B cell (primary cell): ENCODE data around the gene SEC16A. TPM values are rescaled to one million over a fixed set of nuclear protein-coding genes. Genes with fewer than 3 reads are reported as not detected.

Experiments used
- ATAC-seq: fragments of 200-7000 bp; cut with Tn5 transposase; one replicate; pipeline ENCODE4 v1.10.0; 2021; ENCODE audit warnings: low read depth, mild to moderate bottlenecking, moderate number of reproducible peaks, moderate library complexity
- CTCF ChIA-PET: fragments of 350-600 bp; sonication (Branson Sonifier 250); formaldehyde crosslinking; loops from one replicate; lab custom pipeline; 2021; ENCODE audit warnings: antibody characterized with exemption, inconsistent platforms; lab: Charles Lee
- POLR2A ChIA-PET: fragments of 350-600 bp; sonication (Branson Sonifier 250); formaldehyde crosslinking; loops from one replicate; lab custom pipeline; 2021; ENCODE audit warnings: antibody characterized with exemption; lab: Charles Lee
- DNase-seq: peaks from one replicate; pipeline ENCODE4 v3.0.0; 2013
- H2AFZ ChIP-seq: 2 replicates; pipeline ENCODE4 v1.6.1; 2012; ENCODE audit warnings: mild to moderate bottlenecking, low read depth, low read length; ENCODE audit not compliant: insufficient read depth, poor library complexity, severe bottlenecking
- H3K27ac ChIP-seq, 2 donors: 1 replicate in 1 of 2; 2 replicates in 1 of 2; pipeline ENCODE4 v1.5.1; 2012 to 2013; ENCODE audit warnings: low read length in 2 of 2, mild to moderate bottlenecking in 2 of 2, moderate library complexity in 1 of 2
- H3K27me3 ChIP-seq, 4 experiments: fragments of 200-600 bp in 1 of 4; sonication (generic) in 1 of 4; replicated peaks in 1 of 4; 1 replicate in 2 of 4; 2 replicates in 2 of 4; pipeline versions ENCODE4 v1.6.1 to v1.7.0; 2013 to 2016; ENCODE audit warnings: low read length in 3 of 4, mild to moderate bottlenecking in 2 of 4, mixed read lengths in 1 of 4, moderate library complexity in 1 of 4; ENCODE audit not compliant: insufficient read depth in 4 of 4, control insufficient read depth in 3 of 4; ENCODE audit errors: control extremely low read depth in 1 of 4
- H3K36me3 ChIP-seq, 2 experiments: replicated peaks in 1 of 2; 1 replicate in 1 of 2; 2 replicates in 1 of 2; pipeline versions ENCODE4 v1.6.1 to v1.7.1; 2013; ENCODE audit warnings: low read length in 1 of 2; ENCODE audit not compliant: insufficient read depth in 2 of 2, control insufficient read depth in 1 of 2; ENCODE audit errors: control extremely low read depth in 1 of 2, extremely low read depth in 1 of 2
- H3K4me1 ChIP-seq, 2 donors: fragments of 200-600 bp in 1 of 2; sonication (generic) in 1 of 2; 1 replicate in 1 of 2; 2 replicates in 1 of 2; pipeline versions ENCODE4 v1.5.1 to v1.6.1; 2013 to 2017; ENCODE audit warnings: low read length in 2 of 2; ENCODE audit not compliant: control insufficient read depth in 2 of 2, insufficient read depth in 2 of 2
- H3K4me2 ChIP-seq: replicated peaks from 2 replicates; pipeline ENCODE3; 2012; ENCODE audit warnings: mild to moderate bottlenecking, low read depth, low read length; ENCODE audit not compliant: poor library complexity, severe bottlenecking
- H3K4me3 ChIP-seq, 5 experiments: fragments of 200-600 bp in 1 of 5; sonication (generic) in 1 of 5; 1 replicate in 3 of 5; 2 replicates in 2 of 5; pipeline versions ENCODE4 v1.5.1 to v1.7.0; 2011 to 2016; ENCODE audit warnings: low read length in 4 of 5, mild to moderate bottlenecking in 4 of 5, low read depth in 2 of 5, control low read depth in 1 of 5, moderate library complexity in 1 of 5; ENCODE audit not compliant: insufficient read depth in 1 of 5; ENCODE audit errors: control extremely low read depth in 1 of 5, extremely low read depth in 1 of 5
- H3K79me2 ChIP-seq: fragments of 200-600 bp; sonication (generic); one replicate; pipeline ENCODE4 v1.6.0; 2016; ENCODE audit warnings: low read length; ENCODE audit not compliant: control insufficient read depth, insufficient read depth
- H3K9ac ChIP-seq: fragments of 200-600 bp; sonication (generic); 2 replicates; pipeline ENCODE4 v1.6.1; 2017; ENCODE audit warnings: mild to moderate bottlenecking, low read length, moderate library complexity
- H3K9me3 ChIP-seq, 3 donors: one replicate each; pipeline versions ENCODE4 v1.6.1 to v1.7.1; 2013; ENCODE audit warnings: low read length in 2 of 3; ENCODE audit not compliant: control insufficient read depth in 2 of 3, insufficient read depth in 1 of 3; ENCODE audit errors: control extremely low read depth in 1 of 3
- H4K20me1 ChIP-seq: 2 replicates; pipeline ENCODE4 v1.6.0; 2012; ENCODE audit warnings: mild to moderate bottlenecking, low read length; ENCODE audit not compliant: insufficient read depth, control insufficient read depth, poor library complexity, severe bottlenecking
- H3K27ac Mint-ChIP-seq: one replicate; pipeline ENCODE4 v1.8.0; 2021; ENCODE audit warnings: mixed read lengths
- H3K27me3 Mint-ChIP-seq: one replicate; pipeline ENCODE4 v1.8.0; 2021; ENCODE audit warnings: mixed read lengths
- H3K4me1 Mint-ChIP-seq: one replicate; pipeline ENCODE4 v1.8.0; 2021; ENCODE audit warnings: mixed read lengths
- H3K4me3 Mint-ChIP-seq: one replicate; pipeline ENCODE4 v1.8.0; 2021; ENCODE audit warnings: mixed read lengths
- H3K9me3 Mint-ChIP-seq: one replicate; pipeline ENCODE4 v1.8.0; 2022; ENCODE audit warnings: mixed read lengths; ENCODE audit not compliant: insufficient read depth
- EZH2 ChIP-seq: IDR thresholded peaks from 2 replicates; pipeline ENCODE4 v1.6.1; 2012; ENCODE audit warnings: borderline replicate concordance, low read depth, mild to moderate bottlenecking, moderate library complexity, low read length; ENCODE audit not compliant: insufficient read depth, poor library complexity, severe bottlenecking
- WGBS: methylation state at CpG from one replicate; pipeline ENCODE4 v1.1.5; 2013; ENCODE audit warnings: missing lambda C conversion rate; ENCODE audit not compliant: insufficient coverage; 5-methylcytosine and 5-hydroxymethylcytosine counted together
- intact Hi-C: fragments of 100-400 bp; cut with micrococcal nuclease; formaldehyde crosslinking; loops from one replicate; pipeline ENCODE4 v1.10.0; 2022
- polyA plus RNA-seq: library from polyadenylated mRNA; depleted of rRNA; stranded (reverse); fragments of >200 nt; gene quantifications from 2 replicates; pipeline ENCODE4 v1.2.3, GENCODE V29; 2012
- total RNA-seq, 2 donors: library from RNA; stranded (reverse); fragments of 120-200 nt in 1 of 2; gene quantifications; 1 replicate in 1 of 2; 2 replicates in 1 of 2; pipeline versions ENCODE4 v1.2.3 to v1.2.4, GENCODE V29; 2013 to 2022
- TF ChIP-seq, protein P1 (sequence below): fragments of 200-600 bp; IDR thresholded peaks from one replicate; pipeline ENCODE4 v1.8.0; 2022; ENCODE audit warnings: antibody characterized with exemption, mild to moderate bottlenecking

Gene SEC16A
- total and polyA plus RNA-seq, 2 donors (not counting 1 experiment from before 2014, with no cell fraction given), result 31.7 to 73.4 TPM

DNA sequence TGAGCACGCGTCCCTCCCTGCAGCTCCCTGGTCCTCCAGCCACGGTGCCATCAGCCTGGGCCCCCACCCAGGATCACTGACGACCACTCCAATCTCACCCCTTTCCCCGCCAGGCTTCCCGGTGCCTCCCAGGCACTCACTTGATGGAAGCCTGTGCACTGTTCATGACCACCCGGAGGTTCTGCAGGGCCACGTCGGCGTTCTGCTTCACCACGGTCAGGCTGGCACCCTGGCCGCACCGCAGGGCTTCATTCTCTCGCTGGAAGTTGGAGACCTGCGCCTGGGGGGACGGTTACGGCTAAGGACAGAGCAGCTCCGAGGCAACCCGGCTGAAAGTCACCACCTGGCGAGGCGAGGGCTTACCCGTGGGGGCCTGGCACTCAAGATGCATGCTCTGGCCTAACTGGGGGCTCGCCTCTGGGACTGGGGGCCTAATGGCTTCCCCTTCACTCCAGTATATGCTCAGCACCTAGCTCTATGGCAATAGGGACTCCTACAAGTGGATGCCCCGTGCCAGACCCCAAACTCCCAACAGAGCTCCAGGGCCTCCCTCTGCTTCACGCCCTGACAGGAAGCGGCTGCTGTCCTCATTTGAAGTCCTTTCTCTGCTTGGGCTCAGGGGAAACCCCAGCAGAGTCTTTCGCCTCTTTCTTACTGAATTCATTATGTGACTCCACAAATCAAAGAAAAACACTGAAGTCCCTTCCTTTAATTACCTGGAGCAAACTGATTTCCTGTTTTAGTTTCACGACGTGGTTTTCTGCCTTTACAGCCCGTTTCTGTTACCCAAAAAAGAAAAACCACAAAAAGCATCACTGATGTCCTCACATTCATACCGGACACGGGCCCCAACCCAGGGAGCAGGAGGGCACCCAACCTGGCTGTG, 78.7 kb downstream of the SEC16A start:
- Histone ChIP-seq H3K4me2 (peak overlapping the region; percentile 70), H3K27ac (peak overlapping the region; percentile 58 to 73), H3K9ac (no peak overlapping the region), H3K36me3 (peaks cover 0 to 28% of the 10 kb centered on the region in 2 experiments), H4K20me1 (peaks cover 12% of the 10 kb centered on the region), H3K9me3 (no peaks in the 10 kb centered on the region), H3K4me3 (peak overlapping the region in 1 of 5 experiments; percentile 2), H3K79me2 (peaks cover 44% of the 10 kb centered on the region), H3K4me1 (peaks cover 40 to 50% of the 10 kb centered on the region in 2 donors), H3K27me3 (no peaks in the 10 kb centered on the region), H2AFZ (no peak overlapping the region)
- WGBS, result 59% methylated on average over 32 of the region's 32 CpGs
- Mint-ChIP-seq H3K27me3 (no peaks in the 10 kb centered on the region), H3K4me3 (peak overlapping the region; percentile 49), H3K9me3 (no peaks in the 10 kb centered on the region), H3K27ac (peak overlapping the region; percentile 87), H3K4me1 (peaks cover 50% of the 10 kb centered on the region)
- intact Hi-C loops, result loop anchor here (5.0 kb wide), 1 partner anchor 162 kb away; no protein-coding TSS in a partner anchor
- ATAC-seq (no peak), DNase-seq (peak; percentile 48)
- ChIA-PET CTCF (no interaction called here), POLR2A (interaction anchor here (0.9 to 1.3 kb wide), 2 partner anchors 11 to 41 kb away, joined by 3 to 4 read pairs; partner anchors contain the start of gene DNLZ)
- no peak for TF ChIP-seq EZH2
- TF ChIP-seq, protein P1, sequence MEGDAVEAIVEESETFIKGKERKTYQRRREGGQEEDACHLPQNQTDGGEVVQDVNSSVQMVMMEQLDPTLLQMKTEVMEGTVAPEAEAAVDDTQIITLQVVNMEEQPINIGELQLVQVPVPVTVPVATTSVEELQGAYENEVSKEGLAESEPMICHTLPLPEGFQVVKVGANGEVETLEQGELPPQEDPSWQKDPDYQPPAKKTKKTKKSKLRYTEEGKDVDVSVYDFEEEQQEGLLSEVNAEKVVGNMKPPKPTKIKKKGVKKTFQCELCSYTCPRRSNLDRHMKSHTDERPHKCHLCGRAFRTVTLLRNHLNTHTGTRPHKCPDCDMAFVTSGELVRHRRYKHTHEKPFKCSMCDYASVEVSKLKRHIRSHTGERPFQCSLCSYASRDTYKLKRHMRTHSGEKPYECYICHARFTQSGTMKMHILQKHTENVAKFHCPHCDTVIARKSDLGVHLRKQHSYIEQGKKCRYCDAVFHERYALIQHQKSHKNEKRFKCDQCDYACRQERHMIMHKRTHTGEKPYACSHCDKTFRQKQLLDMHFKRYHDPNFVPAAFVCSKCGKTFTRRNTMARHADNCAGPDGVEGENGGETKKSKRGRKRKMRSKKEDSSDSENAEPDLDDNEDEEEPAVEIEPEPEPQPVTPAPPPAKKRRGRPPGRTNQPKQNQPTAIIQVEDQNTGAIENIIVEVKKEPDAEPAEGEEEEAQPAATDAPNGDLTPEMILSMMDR, result no peak

GRCh38 chr9:136403538-136403914, 79.3 kb downstream of the SEC16A start:
- TF ChIP-seq, protein P1, result no peak
- TF ChIP-seq EZH2, result no peak
- H3K27ac ChIP-seq, result peak overlapping the region; percentile 58 to 73
- H3K79me2 ChIP-seq, result peaks cover 44% of the 10 kb centered on the region
- H3K4me1 ChIP-seq, result peaks cover 40 to 50% of the 10 kb centered on the region in 2 donors
- Mint-ChIP-seq H3K4me1 (peaks cover 50% of the 10 kb centered on the region), H3K4me3 (peak overlapping the region; percentile 49), H3K9me3 (no peaks in the 10 kb centered on the region), H3K27ac (peak overlapping the region; percentile 87), H3K27me3 (no peaks in the 10 kb centered on the region)
- ChIA-PET POLR2A (interaction anchor here (0.9 to 1.3 kb wide), 2 partner anchors 11 to 40 kb away, joined by 3 to 4 read pairs; partner anchors contain the start of gene DNLZ), CTCF (no interaction called here)
- no peak overlapping the region for H3K9ac ChIP-seq
- H3K4me2 ChIP-seq, result peak overlapping the region; percentile 70
- ATAC-seq, result peak; percentile 57
- peaks cover 0 to 28% of the 10 kb centered on the region in 2 experiments for H3K36me3 ChIP-seq
- peak overlapping the region in 1 of 5 experiments; percentile 2 for H3K4me3 ChIP-seq
- WGBS, result 5% methylated on average over 4 of the region's 5 CpGs
- no peaks in the 10 kb centered on the region for H3K27me3 ChIP-seq
- peak overlapping the region; percentile 10 for H2AFZ ChIP-seq
- peak; percentile 82 for DNase-seq
- H3K9me3 ChIP-seq, result no peaks in the 10 kb centered on the region
- H4K20me1 ChIP-seq, result peaks cover 18% of the 10 kb centered on the region
- intact Hi-C loops, result loop anchor here (5.0 kb wide), 1 partner anchor 161 kb away; no protein-coding TSS in a partner anchor
